HG03280 (cell line): ENCODE measurements around the gene IGLL5.

Experiments used
- ATAC-seq: cut with Tn5 transposase; IDR thresholded peaks from one replicate; pipeline ENCODE4 v1.9.1; 2021; ENCODE audit warnings: mild to moderate bottlenecking, moderate library complexity; ENCODE audit not compliant: unreplicated experiment

Gene IGLL5

DNA sequence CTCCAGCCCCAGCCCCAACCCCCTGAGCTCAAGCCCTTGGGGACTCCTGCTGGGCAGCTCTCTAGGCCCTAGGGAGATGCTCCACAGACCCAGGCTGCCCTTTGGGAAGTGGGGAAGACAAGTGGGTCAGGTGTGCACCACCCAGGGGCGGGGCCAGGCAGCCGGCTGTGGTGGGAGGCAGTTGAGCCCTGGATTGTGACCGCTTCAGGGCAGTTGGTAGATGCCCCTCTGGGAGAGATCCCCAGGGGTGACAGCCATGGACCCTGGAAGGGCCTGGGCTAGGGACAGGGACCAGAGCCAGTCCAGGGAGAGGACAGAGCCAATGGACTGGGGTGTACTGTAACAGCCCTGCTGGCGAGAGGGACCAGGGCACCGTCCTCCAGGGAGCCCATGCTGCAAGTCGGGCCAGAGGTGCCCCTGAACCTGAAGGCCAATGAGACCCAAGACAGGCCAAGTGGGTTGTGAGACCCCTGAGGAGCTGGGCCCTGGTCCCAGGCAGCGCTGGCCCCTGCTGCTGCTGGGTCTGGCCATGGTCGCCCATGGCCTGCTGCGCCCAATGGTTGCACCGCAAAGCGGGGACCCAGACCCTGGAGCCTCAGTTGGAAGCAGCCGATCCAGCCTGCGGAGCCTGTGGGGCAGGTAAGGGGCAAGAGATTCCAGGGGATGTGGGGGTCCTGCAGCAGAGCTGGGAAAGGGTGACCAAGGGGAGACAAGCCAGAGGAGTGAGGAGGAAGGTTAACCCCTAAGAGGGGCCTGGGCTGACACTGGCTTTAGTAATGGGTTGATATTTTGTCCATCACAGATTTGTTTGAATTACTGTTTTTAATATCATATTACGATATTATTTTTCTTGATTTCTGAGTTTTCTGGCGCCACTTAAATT lies at the start of gene IGLL5:
Gene IGLL5, plus strand, starts transcription at position 196 of the 883 bp plus-strand sequence. Its CDS starts 238 bp downstream, at position 434.
- no peak for ATAC-seq

GRCh38 chr22:22838148-22838786 lies 49.3 kb upstream of the IGLL5 start:
- no peak for ATAC-seq

DNA sequence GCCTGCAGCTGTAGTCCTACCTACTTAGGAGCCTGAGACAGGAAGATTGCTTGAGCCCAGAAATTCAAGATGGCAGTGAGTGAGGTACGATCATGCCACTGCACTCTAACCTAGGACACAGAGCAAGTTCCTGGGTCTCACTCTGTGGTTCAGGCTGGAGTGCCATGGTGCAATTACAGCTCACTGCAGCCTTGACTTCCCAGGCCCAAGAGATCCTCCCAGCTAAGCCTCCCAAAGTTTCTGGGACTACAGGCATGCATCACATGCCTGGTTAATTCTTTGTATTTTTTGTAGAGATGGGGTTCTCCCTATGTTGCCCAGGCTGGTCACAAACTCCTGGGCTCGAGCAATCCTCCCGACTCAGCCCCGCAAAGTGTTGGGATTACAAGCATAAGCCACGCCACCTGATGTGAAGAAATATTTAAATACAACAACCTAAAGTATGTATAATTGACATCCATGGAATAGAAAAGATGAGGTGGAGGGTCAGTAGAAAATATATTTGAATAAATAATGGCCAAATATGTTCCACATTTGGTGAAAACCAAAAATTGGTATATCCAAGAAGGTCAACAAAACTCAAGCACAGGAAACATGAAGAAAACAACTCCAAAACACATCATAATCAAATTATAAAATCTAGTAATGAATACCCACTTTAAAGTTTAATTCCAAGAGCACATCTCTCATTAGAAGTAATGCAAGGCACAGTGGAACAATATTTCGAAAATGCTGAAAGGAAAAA lies 47.9 kb upstream of the IGLL5 start:
- no peak for ATAC-seq

GRCh38 chr22:22840780-22841179 lies 46.8 kb upstream of the IGLL5 start:
- ATAC-seq: no peak

DNA sequence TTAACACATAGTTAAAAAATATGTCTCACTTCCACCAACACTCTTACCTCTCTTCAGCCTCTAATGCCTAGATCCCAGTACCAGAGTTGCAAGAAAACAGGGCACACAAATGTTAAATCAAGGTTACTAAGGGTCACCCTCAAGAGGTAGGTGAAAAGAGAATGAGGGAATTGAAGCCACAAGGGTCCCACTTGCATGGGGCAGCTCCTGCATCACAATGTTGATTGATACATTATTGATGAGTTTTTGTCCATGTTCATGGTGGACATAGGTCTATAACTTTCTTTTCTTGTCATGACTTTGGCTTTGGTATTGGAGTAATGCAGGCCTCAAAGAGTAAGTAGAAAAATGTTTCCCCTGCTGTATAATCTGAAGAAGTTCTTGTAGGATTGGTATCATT lies 46.0 kb upstream of the IGLL5 start:
- no peak for ATAC-seq

- no peak for ATAC-seq
Observed at GRCh38 chr22:22842085-22842484, 45.5 kb upstream of the IGLL5 start.

- ATAC-seq: no peak
Observed at GRCh38 chr22:22843848-22844247, 43.8 kb upstream of the IGLL5 start.

GRCh38 chr22:22847241-22847640 lies 40.4 kb upstream of the IGLL5 start:
- ATAC-seq: no peak

DNA sequence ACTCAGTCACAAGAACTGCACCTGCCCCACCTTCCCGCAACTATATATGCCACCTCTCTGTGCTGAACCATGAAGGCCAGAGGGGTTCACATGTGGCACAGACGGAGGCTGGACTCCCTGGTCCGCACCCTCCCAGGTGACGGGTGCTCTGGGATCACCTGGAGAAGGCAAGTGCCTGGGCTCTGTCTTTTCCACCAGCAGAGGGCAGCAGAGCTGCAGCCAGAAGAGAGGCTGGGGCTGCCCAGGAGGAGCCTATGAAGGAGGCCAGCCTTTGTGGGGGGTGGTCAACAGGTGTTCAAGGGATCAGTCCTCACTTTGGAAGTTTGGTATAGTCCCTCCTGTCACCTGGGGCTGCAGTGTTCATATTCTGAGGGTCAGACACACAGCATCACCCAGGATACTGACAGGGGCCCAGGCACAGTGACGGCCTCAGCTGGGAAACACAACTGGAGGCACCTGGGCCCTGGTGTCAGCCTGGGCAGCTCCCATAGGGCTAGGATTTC lies 39.2 kb upstream of the IGLL5 start:
- ATAC-seq: no peak

DNA sequence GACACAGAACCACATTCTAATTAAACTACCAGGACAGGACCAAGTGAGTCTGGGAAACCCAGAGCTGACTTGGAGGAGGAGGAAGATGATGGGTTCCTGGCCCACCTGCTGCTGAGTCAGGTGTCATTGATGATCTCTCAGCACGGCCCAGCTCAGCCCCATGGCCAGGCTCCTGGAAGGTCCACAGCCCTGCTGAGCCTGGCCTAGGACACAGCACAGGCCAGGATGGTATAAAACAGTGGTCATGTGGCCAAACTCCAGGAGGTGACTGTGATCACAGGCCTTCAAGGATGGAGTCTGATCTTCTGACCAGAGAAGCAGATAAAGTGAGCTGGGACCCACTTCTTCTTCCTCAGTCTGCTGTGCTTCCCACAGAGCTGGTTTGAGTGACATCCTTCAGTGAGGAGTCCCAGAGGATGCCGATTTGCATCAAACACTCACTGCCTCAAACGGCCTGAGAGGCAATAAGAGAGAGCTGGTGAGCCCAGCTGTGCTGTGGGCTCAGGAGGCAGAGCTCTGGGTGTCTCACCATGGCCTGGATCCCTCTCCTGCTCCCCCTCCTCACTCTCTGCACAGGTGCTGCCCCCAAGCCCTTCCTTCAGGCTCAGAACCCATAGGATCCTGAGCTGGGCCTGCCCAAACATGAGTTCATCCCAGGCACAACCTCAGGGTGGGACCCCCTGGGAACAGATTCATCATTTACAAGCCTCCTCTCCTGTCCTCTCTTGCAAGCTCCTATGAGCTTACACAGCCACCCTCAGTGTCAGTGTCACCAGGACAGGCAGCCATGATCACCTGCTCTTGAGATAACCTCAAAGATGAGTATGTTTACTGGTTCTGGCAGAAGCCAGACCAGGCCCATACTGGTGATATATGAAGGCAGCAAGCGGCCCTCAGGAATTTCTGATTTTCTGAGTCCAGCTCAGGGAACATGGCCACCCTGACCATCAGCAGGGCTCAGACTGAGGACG lies 37.7 kb upstream of the IGLL5 start:
- ATAC-seq: no peak

GRCh38 chr22:22851969-22852368 lies 35.6 kb upstream of the IGLL5 start:
- no peak for ATAC-seq

DNA sequence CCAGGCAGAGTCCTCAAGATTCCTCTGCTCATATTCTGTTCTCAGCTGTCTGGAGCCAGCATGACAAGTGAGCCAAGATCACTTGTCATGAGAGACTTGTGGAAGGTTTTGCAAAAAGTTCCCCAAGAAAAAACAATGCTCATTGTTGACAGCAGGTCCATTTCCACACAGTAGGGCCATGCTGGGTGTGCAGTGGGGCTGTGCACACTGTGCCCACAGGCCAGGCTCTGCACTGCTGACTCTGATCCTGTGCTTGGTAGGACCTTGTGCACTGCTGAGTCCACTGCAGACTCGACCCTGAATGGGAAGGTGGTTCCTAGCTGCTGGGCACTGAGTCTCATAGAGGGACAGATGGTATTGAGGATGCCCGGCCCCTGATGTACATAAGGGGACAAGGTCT lies 33.9 kb upstream of the IGLL5 start:
- no peak for ATAC-seq

GRCh38 chr22:22854466-22854865 lies 33.1 kb upstream of the IGLL5 start:
- ATAC-seq: no peak

DNA sequence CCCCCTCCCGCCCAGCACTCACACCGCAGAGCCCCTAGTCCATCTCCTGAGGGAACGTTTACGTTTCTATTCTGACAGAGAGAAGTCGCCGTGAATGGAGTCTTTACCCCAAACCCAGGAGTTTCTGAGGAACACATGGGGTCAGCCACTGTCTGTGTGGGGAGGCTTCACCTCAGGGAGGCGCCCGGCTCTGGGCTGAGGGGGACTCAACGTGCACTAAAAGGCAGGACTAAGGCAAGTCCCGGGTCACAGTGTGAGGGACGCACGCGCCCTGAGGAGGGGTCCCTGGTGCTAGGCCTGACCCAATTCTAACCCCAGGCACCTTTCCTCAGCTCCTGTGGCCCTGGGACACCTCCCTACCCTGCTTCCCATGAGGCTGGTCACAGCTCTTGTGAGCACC lies 32.5 kb upstream of the IGLL5 start:
- ATAC-seq: no peak

GRCh38 chr22:22855617-22856308 lies 31.9 kb upstream of the IGLL5 start:
- ATAC-seq: no peak

DNA sequence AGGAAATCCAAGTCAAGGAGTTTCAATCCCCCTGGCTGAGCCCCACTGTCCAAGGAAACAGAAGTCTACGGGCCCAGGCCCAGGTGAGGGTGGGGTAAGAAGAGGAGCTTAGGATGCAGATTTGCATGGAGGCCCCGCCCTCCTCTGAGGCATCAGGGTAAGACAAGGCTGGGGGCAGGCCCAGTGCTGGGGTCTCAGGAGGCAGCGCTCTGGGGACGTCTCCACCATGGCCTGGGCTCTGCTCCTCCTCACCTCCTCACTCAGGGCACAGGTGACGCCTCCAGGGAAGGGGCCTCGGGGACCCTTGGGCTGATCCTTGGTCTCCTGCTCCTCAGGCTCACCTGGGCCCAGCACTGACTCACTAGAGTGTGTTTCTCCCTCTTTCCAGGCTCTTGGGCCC lies 31.3 kb upstream of the IGLL5 start:
- ATAC-seq: no peak

DNA sequence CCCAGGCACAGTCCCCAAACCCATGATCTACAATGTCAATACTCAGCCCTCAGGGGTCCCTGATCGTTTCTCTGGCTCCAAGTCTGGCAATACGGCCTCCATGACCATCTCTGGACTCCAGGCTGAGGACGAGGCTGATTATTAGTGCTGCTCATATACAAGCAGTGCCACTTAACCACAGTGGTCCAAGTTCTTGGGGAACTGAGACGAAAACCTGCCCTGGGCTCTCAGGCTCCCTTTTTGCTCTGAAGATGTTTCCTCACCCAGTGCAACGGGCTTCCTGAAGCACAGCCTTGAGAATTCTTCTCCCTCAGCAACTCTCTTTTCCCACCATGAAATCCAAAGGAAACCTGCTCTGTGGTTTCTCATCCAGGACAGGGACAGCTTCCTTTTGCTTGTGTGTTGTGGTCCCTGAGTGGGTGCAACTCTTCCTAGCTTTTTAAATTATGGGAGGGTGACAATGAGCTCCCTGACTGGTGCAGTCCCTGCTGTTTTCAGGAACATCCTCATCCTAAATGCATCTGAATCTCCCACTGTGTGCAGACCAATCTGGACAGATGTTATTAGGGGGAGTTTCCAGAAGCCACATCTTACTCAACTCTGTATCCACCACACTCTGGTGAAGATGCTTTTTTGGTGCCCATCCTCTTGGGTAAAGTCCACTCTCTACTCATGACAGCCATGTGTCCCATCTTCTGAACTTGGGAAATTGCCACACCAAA lies 30.6 kb upstream of the IGLL5 start:
- no peak for ATAC-seq

DNA sequence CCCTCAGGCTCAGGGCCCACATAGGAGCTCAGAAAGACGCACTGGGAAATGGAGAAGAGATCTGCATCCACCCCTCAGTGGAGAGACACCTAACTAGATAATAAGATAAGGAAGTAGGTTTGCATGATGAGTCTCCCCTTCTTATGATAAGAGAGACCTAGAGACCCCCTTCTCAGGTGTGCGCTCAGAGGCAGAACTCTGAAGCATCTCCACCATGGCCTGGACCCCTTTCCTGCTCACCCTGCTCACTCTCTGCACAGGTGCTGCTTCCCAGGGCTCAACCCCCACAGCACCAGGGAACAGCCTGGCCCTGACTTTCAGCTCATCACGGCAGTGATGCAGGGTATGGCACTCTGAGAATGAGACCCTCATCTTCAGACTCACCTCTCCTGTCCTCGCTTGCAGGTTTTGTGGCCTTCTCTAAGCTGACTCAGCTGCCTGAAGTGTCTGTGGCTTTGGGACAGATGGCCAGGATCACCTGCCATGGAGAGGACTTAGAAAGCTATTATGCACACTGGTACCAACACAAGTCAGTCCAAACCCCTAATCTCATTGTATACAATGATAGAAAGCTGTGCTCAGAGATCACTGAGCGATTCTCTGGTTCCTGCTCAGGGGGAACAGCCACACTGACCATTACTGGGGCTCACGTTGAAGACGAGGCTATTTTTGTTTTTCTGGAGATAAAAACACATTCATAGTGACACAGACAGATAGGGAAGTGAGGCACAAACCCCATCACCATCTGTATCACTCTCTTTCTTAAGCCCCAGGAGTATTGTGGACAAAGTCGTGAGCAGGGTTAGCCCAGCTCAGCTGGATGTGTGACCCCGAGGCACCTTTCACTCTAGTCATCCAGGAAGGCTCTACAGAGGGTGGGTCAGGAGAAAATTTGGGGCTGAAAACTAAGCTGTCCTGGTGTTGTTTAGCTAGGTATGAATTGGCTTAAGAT lies 29.7 kb upstream of the IGLL5 start:
- ATAC-seq: no peak
